Activated CD8-positive, alpha-beta memory T cell treated with anti-CD3 and anti-CD28 coated beads, Interleukin-2, amount 50 U/mL, for 48 hours (primary cell): ENCODE data around the gene IL17A.

Experiments used
- DNase-seq: peaks from one replicate; pipeline ENCODE4 v3.0.0-alpha.2; 2020

IL17A gene

DNA sequence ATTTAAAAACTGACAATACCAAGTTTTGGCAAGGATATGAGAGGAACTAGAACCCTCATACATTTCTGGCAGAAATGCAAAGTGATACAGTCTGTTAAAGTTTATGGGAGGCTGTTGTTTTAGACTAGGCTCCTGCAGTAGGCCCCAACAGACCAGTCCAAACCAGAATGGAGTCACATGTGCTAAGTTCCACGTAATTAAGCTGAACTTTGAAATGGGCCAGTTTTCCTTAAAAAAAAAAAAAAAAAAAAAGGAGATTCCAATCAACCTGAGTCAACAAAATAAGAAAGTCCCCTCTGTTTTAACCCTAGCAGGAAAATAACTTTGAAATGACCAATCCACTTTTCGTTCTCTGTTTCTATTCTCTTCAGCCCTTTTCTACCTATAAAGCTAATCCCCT is 31.6 kb downstream of the IL17A start:
- no peak for DNase-seq

- peak; percentile 69 for DNase-seq
Observed at GRCh38 chr6:52221302-52221701, 35.1 kb downstream of the IL17A start.

GRCh38 chr6:52227495-52227894 is 41.3 kb downstream of the IL17A start:
- DNase-seq = peak; percentile 75

GRCh38 chr6:52230685-52231084 is 44.5 kb downstream of the IL17A start:
- no peak for DNase-seq

DNA sequence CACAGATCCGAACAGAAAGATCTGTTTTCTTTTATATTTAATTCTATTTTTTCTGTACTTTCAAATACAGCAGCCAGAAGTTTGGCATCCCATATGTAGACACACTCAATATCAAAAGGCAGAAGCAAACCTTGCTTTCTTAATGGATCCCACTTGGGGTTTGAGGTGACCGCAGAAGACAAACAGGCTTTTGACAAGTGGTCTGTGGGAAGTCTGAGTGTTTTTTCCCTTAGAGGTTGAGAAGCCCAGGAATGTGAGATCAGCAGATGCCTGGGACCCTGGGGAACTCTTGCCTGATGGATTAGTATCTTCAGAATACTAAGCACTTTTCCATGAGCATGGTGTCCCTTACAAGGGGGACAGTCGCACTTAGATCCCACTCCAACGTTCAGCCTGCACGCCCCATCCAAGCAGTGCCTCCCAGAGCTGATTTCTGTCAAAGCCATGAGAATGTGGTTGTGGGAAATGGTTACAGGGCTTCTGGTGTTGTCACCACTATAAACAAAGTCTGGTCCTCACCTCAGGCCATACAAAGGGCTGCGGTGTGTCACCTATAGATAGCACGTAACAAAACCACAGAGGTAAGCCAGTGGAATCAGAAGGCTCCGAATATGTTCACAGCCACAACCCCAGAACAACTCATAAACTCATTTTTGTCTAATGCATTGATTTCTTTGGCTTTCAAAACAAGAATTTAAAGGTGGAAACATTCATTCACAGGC is 45.4 kb downstream of the IL17A start:
- peak; percentile 70 for DNase-seq

- DNase-seq = no peak
Observed at GRCh38 chr6:52233005-52233404, 46.8 kb downstream of the IL17A start.

GRCh38 chr6:52233975-52234823 is 48.0 kb downstream of the IL17A start:
- peak; percentile 65 for DNase-seq
